PC-9 (cell line): ENCODE data around the gene DELE1.

Source experiments
- EZH2 ChIP-seq: fragments of 200-600 bp; sonication (generic); IDR thresholded peaks from 2 replicates; pipeline ENCODE4 v1.8.0; 2017; ENCODE audit warnings: antibody characterized with exemption, low read depth
- TF ChIP-seq, protein P1 (sequence below): fragments of 200-600 bp; sonication (generic); conservative IDR thresholded peaks from 2 replicates; pipeline ENCODE4 v1.6.1; 2017; ENCODE audit warnings: mixed run types, antibody characterized with exemption, mild to moderate bottlenecking, moderate library complexity

DNA sequence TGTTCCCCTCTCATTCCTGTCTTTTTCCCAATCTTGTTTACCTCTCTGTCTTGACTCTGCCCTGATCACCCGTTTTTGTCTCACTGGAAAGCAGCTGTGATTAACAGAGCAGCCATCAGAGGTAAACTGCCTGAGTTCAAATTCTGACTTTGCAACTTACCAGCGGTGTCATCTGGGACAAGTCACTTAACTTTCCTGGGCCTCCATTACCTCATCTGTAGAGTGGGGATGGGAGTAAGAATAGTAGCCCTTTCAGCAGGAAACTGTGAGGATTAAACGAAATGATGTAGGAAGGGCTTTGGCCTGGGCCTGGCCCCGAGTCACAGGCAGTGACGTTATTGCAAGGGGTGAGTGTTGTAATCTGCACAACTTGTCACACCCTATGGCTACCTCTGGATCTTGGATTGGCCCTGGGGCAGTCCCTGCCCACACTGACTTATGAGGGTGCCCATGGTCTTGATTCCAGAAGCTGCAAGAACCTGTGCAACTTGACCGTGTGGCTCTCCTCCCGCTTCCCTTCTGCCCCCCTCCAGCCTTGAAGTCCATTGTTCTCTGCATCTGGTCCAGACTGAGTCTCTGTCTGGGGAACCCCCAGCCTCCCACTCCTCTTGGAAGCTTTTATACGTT, 35.0 kb downstream of the DELE1 start:
- TF ChIP-seq, protein P1, sequence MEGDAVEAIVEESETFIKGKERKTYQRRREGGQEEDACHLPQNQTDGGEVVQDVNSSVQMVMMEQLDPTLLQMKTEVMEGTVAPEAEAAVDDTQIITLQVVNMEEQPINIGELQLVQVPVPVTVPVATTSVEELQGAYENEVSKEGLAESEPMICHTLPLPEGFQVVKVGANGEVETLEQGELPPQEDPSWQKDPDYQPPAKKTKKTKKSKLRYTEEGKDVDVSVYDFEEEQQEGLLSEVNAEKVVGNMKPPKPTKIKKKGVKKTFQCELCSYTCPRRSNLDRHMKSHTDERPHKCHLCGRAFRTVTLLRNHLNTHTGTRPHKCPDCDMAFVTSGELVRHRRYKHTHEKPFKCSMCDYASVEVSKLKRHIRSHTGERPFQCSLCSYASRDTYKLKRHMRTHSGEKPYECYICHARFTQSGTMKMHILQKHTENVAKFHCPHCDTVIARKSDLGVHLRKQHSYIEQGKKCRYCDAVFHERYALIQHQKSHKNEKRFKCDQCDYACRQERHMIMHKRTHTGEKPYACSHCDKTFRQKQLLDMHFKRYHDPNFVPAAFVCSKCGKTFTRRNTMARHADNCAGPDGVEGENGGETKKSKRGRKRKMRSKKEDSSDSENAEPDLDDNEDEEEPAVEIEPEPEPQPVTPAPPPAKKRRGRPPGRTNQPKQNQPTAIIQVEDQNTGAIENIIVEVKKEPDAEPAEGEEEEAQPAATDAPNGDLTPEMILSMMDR: no peak
- no peak for TF ChIP-seq EZH2
